GM15510 (cell line): Measurements from ENCODE around the gene RCAN1.

Experiments used
- POLR2A ChIP-seq: IDR thresholded peaks from 3 replicates; pipeline ENCODE4 v1.6.1; 2011; ENCODE audit warnings: borderline replicate concordance; ENCODE audit not compliant: insufficient read length; ENCODE audit errors: extremely low read depth

RCAN1 gene

DNA sequence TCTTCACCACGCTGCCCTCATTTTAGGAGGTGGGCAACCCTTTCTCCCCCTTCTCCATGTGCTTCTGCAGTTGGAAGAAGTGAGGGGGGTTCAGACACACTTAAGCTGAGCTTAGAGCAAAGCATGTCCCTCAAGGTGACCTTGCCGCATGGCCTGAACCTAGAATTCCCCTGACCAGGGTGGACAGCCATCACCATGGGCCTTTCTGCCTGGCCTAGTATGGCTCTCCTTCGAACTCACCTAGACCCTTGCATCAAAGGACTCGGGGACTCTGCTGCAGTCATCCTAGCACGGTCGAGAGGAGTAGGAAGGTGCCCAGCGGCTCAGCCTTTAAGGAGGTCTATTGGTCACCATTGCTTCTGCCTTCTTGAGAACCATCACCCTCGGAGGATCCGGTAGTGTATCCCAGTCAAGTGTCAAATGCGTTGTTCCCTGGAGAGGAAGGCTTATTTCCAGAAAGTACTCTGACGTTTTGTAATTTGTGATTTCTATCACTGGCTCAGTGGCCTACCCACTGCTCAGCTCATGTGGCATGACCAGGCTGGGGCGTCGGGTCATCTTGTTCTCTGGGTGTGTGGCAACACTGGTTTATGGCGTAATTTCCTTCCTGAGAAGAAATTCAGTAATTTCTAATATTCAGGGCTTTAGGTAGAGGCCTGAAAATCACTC, 103.0 kb downstream of the RCAN1 start, which contains the start of gene KCNE1:
Gene KCNE1 (minus strand): TSS at position 424 of the 669 bp plus-strand sequence. CDS start 62,576 bp downstream, outside the sequence.
- no peak for TF ChIP-seq POLR2A

DNA sequence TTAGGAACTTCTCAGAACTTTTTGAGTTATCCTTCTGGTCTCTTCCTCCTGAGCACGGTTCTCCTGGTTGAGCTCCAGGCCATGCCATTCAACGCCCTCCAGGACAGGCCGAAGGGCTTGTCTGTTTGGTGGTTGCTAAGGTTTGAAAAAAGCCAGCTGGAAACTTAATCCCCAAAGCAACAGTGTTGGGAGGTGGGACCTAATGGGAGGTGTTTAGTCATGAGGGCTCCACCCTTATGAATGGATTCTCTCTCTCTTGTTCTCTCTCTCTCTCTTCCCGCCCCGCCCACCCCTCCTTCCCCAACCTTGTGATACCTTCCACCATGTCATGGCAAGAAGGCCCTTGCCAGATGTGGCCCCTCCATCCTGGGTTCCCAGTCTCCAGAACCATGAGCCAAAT, 103.7 kb downstream of the RCAN1 start:
- no peak for TF ChIP-seq POLR2A

DNA sequence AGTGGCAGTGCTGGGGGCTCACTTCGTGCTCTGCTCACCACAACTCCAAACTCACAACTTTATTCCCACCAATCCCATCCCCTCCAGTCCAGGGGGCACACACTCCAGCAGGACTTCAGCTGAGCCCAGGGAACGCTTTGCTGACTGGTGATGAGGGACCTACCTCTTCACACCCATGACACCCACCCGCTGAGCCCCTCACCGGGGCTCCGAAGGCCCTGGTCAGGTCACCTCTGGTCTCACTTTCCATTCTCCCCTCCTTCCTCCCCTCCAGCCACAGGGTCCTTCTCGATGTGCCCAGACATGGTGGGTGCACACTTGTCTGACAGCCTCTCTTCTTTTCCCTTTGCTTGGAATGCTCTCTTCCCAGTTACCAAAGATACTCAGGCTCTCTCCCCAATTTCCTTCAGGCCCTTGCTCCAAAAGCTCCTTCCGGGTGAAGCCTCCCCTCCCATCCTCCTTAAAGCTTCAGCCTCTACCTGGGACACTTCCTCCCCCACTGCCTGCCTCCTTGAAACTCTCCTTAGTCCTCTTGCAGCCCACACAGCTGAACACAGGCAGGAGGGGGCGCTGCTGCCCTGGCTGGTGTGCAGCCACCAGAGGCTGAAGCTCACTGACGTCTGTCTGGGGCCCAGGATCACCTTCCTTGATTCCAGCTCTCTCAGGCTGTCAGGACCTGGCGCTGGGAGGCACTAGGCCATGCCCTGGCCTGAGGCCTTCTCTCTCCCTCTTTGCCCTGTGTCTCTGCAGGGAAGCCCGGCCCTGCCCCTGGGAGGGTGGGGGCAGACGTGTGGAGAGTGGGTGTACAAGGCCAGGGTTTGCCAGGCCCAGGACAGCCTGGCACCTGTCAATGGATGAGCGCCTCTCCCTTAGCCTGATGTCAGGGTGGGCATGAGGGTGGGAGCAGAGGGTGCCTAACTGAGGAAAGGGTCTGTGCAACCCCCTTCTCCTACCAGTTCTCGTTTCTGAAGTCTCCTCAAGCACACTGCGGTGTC, 104.5 kb downstream of the RCAN1 start:
- no peak for TF ChIP-seq POLR2A

DNA sequence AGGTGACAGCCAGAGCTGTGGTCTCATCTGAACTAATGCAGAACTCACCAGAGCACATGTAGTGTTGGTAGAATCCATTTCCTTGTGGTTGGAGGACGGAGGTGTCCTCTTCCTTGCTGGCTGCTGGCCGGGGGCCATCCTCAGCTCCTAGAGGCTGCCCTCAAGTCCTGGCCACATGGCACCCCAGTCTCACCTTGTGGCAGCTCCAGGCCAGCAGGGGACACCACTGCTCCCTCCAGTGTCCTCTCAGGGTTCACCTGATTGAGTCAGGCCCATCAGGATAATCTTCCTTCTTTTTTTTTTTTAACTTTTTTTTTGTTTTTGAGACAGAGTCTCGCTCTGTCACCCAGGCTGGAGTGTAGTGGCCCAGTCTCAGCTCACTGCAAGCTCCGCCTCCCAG, 105.8 kb downstream of the RCAN1 start:
- TF ChIP-seq POLR2A: no peak

DNA sequence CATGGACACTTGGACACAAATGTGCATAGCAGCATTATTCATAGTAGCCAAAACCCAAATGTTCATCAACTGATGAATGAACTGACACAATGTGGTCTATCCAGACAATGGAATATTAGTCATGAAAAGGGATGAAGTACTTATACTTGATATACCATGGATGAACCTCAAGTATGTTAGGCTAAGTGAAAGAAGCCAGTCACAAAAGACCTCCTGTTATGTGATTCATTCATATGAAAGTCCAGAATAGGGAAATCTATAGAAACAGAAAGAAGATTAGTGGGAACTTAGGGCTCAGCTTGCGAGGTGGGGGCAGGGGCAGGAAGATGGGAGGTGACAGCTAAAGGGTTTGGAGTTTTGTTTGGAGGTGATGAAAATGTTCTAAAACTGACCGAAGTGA, 110.3 kb downstream of the RCAN1 start:
- TF ChIP-seq POLR2A: no peak

DNA sequence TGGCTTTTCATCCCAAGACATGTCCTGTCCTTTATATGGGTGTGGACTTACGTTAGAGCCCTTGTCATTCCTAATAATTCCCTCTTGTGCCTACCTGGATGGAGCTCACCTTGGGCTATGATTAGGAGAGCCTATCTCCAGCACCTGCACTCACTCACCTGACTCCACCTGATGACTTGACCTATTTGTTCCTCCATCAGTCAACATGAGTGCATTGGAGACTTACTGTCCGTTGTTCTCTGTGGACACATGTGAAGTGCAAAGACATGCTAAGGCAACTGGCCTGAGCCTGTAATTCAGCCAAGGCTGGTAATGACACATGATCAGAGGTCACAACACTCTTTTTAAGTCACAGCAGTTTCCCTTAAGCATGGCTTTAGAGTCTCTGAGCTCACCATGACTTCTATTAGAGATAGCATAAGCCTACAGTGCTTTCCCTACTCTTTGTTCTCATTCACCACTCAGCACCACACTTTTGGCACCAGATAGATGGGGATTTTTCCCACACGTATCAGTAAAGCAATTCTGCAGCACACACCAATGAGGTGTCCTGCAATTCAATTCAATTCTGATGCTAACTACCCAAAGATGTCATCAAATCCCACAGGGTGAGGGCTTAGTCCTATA, 112.3 kb downstream of the RCAN1 start:
- TF ChIP-seq POLR2A: no peak

DNA sequence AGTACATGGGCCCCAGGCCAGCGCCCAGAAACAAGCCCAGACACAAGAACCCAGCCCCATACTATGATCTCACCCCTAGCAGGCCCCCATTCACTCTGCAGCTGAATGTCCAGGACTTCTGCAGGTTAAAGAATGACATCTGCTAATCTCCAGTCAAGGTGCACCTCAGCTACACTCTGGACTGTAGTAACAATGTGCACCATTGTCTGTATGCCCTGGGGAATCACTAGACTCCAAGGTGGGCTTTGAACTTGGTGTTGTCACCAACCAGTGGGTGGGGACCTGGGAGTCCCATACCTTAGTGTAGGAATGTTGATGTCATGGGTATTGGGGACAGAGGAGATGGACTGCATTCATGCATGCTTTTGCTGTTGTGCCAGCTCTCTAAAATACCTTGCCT, 113.2 kb downstream of the RCAN1 start:
- TF ChIP-seq POLR2A: no peak

DNA sequence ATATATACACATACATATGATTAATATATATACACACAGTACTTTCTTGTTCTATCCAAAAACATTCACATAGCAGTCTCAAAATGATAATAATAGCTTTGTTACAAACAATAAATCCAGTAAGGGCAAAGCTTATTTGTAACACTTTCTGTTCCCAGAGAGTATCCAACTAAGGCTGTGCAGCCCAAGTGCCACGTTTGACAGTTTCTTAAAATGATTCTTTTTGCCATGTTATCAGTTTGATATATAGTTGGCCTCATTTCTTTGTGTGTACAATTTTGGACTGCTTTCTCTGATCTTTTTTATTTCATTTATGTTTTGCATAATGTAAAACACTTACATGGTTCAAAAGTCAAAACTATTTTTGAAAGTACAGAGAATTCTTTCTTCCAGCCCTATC, 114.7 kb downstream of the RCAN1 start:
- TF ChIP-seq POLR2A: no peak

DNA sequence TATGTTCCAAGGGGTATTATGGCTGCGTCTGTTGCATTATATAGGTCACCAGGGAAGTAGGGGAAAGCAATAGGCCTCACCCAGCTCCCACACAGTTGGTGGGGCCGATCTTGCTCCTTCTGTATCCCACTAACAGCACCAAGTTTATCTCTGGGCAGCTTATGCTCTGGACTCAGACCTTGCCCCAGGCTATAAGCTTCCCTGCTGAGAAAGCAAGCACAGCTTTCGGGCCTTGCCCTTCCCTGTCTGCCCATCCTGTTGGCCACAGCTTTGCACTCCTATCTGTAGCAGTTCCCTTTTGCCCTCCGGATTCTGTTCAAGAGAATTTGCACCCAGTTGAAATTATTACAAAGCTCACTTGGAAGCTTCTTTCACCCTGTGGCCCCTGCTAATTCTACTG, 115.8 kb downstream of the RCAN1 start:
- no peak for TF ChIP-seq POLR2A

DNA sequence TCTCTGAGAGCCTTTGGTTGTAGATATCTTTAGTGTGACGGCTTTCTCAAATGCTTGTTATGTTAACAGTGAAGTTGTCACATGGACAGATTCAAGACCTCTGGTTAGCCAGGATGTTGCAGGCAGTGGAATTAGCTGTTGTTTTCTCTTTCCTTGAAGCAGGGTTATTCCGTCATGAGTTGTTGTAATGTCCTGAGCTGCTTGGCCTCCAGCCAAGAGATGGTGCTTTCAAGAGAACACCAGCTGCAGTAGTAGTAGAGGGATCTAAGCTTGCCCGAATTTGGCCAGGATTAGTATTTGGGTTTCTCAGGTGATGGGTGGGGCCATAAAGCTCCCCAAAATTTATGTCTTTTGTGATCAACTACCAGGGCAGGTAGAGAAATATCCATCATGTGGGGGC, 116.3 kb downstream of the RCAN1 start:
- TF ChIP-seq POLR2A: no peak
